ENCODE results near the gene PLA2G15.

The PLA2G15 gene

GRCh38 chr16:68298907-68299561 is 53.9 kb downstream of the PLA2G15 start:
- no peak for DNase-seq (ENCODE audit: low read depth, low spot score)

- no peak for DNase-seq (ENCODE audit: low read depth, low spot score)
Measured at GRCh38 chr16:68299571-68300453, 54.6 kb downstream of the PLA2G15 start.

- DNase-seq (ENCODE audit: low read depth, low spot score) = no peak
Measured at GRCh38 chr16:68300734-68301459, 55.7 kb downstream of the PLA2G15 start.

GRCh38 chr16:68306633-68307032 is 61.5 kb downstream of the PLA2G15 start:
- no peak for DNase-seq (ENCODE audit: low read depth, low spot score)

- DNase-seq (ENCODE audit: low read depth, low spot score) = no peak
Measured at GRCh38 chr16:68309799-68310198, 64.6 kb downstream of the PLA2G15 start.

- DNase-seq (ENCODE audit: low read depth, low spot score) = no peak
Measured at GRCh38 chr16:68310437-68310773, 65.2 kb downstream of the PLA2G15 start.

Measured in brain pericyte (primary cell).